CD4-positive, alpha-beta T cell treated with Interferon gamma for 1 hour (primary cell): ENCODE data around the gene ENOX1.
"Not testable (repeated sequence)": the region's sequence is repeated elsewhere in the genome, so short reads cannot be mapped to it uniquely, and the experiment has no call there.

Source experiments
- DNase-seq: peaks from one replicate; pipeline ENCODE4 v3.0.0-alpha.2; 2020

Gene ENOX1

DNA sequence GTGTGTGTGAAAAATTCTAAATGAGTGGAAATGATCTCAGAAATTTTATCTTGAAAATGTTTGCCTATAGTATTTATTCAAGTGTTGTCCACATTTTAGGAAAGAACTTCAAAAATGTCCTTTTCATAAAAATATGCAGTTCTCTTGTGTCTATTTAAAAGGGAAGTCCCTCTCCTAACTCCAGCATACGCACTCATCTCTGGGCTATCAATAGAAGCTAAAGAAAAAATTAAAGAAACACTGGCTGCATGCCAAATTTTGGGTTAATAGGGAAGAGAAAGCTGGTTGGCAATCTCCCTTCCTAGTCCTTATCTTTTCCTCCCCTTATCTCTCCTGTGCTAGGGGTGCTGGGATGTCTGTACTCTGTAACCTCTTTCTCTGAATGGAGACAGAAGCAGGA, 313.3 kb downstream of the ENOX1 start:
- DNase-seq, result no peak

DNA sequence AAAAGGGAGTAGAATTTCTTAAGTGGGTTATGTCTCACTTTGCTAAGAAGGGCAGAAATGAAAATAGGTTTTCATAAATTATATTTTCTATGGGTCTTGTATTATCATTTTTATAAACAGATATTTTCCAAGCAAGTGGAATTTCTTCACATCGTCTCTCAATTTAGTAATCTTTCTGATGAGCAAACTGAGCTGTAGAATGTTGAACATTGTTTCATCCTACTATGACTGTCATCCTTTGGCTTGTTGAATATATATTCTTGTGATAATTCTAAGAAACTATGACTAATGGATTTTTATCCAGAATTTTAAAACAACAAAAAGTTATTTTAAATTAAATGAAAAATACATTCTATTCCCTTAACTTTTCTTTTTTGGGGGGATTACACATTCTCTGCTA, 313.8 kb downstream of the ENOX1 start:
- no peak for DNase-seq

GRCh38 chr13:43472339-43472738, 314.4 kb downstream of the ENOX1 start:
- no peak for DNase-seq

DNA sequence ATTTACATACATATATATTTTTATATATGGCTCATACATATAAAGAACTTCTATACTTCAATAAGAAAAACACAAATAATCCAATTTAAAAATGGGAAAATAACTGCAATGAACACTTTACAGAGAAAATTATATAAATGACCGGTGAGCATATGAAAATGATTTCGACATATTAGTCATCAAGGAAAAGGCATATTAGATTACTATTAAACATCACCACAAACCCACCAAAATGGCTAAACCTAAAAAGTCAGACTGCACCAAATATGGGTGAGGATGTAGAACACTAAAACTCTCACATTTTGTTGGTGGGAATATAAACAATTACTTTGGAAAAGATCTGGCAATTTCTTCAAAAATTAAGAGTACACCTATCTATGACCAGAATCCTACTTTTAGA, 316.2 kb downstream of the ENOX1 start:
- no peak for DNase-seq

GRCh38 chr13:43469791-43470190, 317.0 kb downstream of the ENOX1 start:
- DNase-seq, result no peak

DNA sequence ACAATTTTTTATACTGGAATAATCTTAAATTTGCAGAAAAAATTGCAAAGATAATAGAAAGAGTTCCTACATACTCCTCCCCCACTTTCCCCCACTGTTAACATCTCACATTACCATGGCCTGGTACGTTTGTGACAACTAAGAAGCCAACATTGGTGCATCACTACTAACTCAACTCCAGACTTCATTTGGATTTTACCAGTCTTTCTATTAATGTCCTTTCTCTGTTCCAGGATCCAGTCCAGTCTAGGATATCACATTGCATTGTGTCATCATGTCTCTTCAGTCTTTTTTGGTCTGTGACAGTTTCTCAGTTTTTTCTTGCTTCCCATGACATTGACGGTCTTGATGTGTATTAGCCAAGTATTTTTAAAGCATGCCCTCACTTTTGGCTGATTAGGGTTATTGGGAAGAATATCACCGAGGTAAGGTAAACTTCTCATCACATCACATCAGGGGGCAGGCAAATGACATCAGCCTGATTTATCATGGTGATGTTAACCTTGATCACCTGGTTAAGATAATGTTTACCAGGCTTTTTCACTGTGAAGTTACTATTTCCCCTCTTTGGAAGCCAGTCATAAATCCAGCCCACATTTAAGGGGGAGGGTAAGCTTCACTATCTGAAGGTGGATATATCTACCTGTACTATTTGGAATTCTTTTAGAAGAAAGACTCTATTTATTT, 322.1 kb downstream of the ENOX1 start:
- DNase-seq, result no peak

- no peak for DNase-seq
Measured at GRCh38 chr13:43448605-43449336, 338.0 kb downstream of the ENOX1 start.

DNA sequence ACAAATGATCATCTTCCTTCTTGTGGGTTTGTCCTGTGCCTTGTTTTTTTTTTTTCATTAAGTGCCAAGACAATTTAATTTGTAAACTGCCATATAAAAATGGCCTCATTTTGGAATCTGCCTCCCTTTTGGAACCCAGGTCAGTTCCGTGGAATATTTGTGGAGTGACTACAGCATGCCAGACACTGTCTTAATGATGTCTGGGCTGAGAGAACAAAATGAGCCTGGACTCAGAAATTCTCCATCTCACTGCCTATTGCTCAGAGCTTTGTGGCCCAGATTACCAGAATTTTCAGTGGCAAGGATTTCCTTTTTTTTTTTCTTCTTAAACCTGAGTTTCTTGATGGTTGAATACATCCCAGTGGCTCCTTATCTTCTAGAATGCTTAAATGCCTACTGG, 340.6 kb downstream of the ENOX1 start:
- DNase-seq, result no peak

DNA sequence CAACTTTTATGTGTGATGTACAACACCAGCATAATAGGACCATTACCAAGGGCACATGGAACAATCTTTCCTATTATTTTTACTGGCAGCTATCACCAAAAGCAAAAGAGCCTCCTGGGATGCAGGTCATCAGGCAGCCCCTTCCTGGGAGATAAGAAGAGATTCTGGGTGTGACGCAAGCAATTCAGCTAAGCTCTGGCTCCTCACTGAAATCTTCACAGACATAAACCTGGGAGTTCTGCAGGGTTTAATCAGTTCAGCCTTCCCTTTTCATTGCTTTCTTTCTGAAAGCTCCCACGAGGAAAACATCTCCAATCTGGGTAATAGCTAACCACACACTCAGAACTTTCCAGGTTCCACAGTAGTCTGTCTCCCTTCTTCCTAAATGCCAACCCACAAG, 341.1 kb downstream of the ENOX1 start:
- DNase-seq, result no peak

- DNase-seq, result no peak
Measured at GRCh38 chr13:43444081-43444480, 342.7 kb downstream of the ENOX1 start.

- DNase-seq, result no peak
Measured at GRCh38 chr13:43441899-43442499, 344.8 kb downstream of the ENOX1 start.

GRCh38 chr13:43441464-43441863, 345.3 kb downstream of the ENOX1 start:
- DNase-seq, result no peak

DNA sequence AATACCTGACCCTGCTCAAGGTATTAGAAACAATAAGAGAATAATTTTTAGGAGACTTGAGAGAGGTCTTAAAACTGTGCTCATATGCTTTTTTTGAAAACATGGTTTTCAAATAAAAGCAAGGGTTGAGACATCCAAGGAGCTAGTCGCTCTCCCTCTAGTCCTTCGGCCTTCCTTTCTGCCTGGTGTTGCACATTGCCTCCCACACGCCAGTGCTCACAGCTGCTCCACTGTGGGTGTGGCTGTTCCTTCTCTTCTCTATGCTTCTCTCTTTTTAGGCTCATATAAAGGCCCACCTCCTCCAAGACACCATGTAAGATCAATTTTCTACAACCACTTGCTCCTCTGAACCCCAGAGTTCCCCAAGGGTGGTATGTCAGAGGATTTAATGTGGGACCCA, 352.6 kb downstream of the ENOX1 start:
- DNase-seq, result no peak

- DNase-seq, result no peak
Measured at GRCh38 chr13:43433691-43434141, 353.1 kb downstream of the ENOX1 start.

DNA sequence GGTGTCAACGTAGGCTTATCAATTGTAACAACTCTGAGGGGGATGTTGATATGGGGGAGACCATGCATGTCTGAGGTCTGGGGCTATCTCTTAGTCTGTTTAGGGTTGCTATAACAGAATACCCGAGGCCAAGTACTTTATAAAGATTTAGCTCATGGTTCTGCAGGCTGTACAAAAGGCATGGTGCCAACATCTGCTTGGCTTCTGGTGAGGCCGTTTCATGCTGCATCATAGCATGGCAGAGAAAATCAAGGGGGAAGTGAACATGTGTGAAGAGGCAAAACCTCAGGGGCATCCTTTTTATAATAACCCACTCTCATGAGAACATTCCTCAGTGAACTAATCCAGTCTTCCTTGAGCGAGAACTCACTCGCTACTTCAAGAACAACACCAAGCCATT, 353.8 kb downstream of the ENOX1 start:
- no peak for DNase-seq

DNA sequence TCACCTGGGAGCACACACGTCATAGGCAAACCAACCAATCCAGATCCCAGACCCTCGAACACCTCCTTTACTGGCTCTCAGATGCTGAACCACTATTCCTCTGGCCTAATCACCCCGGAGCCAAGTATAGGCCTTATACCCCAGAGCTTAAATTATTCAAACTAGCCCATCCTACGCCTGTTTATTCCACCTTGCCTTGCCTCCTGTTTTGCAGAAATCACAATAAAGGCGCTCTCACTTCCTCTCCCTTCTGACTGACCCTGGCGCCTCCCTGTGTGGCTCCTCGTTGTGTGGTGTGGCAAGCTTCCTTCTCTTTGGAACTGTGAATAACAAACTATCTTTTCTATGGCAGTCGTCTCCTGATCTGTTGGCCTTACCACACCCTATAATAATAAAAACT, 354.9 kb downstream of the ENOX1 start:
- DNase-seq, result no peak

DNA sequence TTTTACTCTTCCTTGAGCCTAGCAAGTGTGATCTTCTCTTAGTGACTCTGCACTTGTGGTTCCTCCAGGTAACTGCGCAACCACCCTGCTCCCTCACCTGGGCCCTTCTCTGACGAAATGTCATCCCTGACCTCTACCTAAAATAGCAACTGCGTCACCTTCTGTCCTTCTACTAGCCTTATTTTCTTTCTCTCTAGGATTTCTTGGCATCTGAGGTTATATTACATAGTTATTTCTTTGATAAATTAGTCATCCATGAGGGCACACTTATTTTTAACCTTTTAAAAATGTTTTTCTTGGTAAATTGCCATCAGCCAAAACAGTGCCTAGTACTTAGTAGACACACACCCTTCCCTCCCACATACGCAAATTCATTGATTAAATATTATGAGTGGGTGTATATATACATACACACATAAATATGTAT, 355.5 kb downstream of the ENOX1 start:
- no peak for DNase-seq

DNA sequence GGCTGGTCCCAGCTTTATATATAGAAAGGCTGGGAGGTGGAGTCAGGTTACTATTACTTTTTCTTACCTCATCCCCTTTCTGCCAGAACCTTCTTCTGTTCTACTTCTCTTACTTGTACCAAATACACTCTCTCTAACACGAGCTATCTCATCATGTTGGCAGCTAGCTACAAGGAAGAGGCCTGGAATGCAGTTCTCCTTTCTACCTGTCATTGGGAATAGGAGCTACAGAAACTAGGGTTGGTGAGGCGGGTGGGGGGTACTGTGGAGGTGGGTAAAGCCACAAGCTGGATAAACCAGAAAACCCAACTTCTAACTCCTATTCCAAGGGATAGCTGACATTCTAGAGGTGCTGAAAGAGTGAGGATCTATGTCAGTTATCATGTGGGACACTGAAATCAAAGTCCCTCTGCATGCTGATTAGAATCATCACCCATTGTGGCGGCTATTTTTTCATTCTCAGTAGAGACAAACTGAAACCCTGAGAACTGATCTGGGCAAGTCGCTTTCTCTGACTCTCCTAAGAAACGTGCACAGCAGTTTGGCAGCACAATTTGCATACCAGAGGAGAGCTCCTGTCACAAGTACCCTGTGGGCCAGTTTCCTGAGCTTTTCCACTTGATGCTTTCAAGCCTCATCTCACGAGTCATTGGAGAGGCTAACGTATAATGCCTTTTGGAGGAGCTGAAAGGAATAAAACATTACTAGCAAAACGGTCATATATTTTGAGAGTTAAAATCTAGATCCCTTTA, 358.1 kb downstream of the ENOX1 start:
- no peak for DNase-seq

GRCh38 chr13:43426355-43426754, 360.4 kb downstream of the ENOX1 start:
- no peak for DNase-seq

DNA sequence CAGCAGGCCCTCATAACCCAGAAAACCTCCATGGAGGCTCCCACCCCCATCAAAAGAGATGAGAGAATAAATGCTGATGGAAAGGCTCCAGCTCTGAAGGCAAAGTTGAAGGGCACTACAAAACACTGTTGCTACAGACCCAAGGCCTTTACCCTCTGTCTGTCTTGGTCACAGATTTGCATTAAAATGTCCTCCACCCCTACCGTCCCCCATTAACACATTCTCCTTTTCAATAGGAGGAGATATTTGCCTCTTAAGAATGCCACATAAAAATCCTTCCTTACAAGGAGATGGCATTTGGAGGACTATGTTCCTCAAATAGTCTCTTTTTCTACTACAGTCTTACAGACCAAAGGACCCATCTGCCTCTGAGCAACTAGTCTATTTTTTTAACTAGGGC, 361.5 kb downstream of the ENOX1 start:
- DNase-seq, result no peak

- no peak for DNase-seq
Measured at GRCh38 chr13:43424412-43424811, 362.4 kb downstream of the ENOX1 start.

DNA sequence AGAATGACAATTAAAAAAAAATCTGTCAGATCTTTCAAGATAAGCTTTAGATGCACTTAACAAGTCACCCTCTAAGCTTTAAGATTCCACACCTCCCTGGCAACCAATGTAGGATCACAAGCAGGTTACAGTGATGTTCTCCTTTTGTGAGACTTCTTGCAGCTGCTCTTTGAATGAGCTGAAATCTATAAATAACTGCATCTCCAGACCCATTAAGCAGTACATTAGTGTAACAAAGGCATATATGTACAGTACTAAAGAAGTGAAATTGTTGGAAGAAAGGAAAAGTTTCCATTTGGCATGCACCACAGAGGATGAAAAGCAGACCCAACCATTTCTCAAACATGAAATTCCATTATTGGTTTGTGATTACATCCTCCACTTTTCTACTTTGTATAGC, 364.7 kb downstream of the ENOX1 start:
- no peak for DNase-seq

GRCh38 chr13:43416842-43417241, 369.9 kb downstream of the ENOX1 start:
- not testable (repeated sequence) for DNase-seq
